SK-N-SH (cell line): Measurements from ENCODE around the gene ACADS. TPM values are rescaled to one million over a fixed set of nuclear protein-coding genes. Genes with fewer than 3 reads are reported as not detected.

Source experiments
- CTCF ChIA-PET: fragments of 300-600, 350-600 bp; formaldehyde crosslinking; extraction: SDS; loops from one replicate; lab custom pipeline; 2021; lab: Yijun Ruan, JAX
- POLR2A ChIA-PET: fragments of 350-600 bp; sonication (Branson Sonifier 250); formaldehyde crosslinking; extraction: SDS; loops from one replicate; lab custom pipeline; 2020; ENCODE audit warnings: antibody characterized with exemption, inconsistent platforms; lab: Yijun Ruan, JAX
- DNase-seq: peaks from one replicate; pipeline ENCODE4 v3.0.0; 2012
- H2AFZ ChIP-seq: fragments of 200-600 bp; sonication (generic); 2 replicates; pipeline ENCODE4 v1.8.1; 2016; ENCODE audit warnings: antibody characterized with exemption, mild to moderate bottlenecking, low read depth
- H3F3A ChIP-seq: fragments of 200-600 bp; sonication (generic); replicated peaks from 2 replicates; pipeline ENCODE3; 2016; ENCODE audit warnings: antibody characterized with exemption, mild to moderate bottlenecking; ENCODE audit not compliant: insufficient read depth
- H3K27ac ChIP-seq, 2 experiments: fragments of 200-500 bp in 1 of 2; fragments of 200-600 bp in 1 of 2; sonication (Bioruptor generic) in 1 of 2; sonication (generic), shearing (Covaris generic) in 1 of 2; 2 replicates each; pipeline versions ENCODE4 v1.5.1 to v1.6.1; 2014 to 2016; ENCODE audit warnings: low read depth in 2 of 2, inconsistent platforms in 1 of 2, low read length in 1 of 2, mild to moderate bottlenecking in 1 of 2, mixed read lengths in 1 of 2
- H3K27me3 ChIP-seq: fragments of 200-600 bp; sonication (generic), shearing (Covaris generic); 2 replicates; pipeline ENCODE4 v1.6.1; 2016; ENCODE audit warnings: mixed run types; ENCODE audit not compliant: insufficient read depth
- H3K36me3 ChIP-seq, 2 experiments: fragments of 200-500 bp in 1 of 2; fragments of 200-600 bp in 1 of 2; sonication (Bioruptor generic) in 1 of 2; sonication (generic) in 1 of 2; replicated peaks in 1 of 2; 2 replicates each; pipeline versions ENCODE3 to v1.5.1; 2014 to 2016; ENCODE audit warnings: low read length in 1 of 2, mild to moderate bottlenecking in 1 of 2; ENCODE audit not compliant: insufficient read depth in 2 of 2, control insufficient read depth in 1 of 2
- H3K4me1 ChIP-seq, 2 experiments: fragments of 200-500 bp in 1 of 2; fragments of 200-600 bp in 1 of 2; sonication (Bioruptor generic) in 1 of 2; sonication (generic), shearing (Covaris generic) in 1 of 2; 2 replicates each; pipeline versions ENCODE4 v1.5.1 to v1.6.1; 2014 to 2016; ENCODE audit warnings: low read depth in 1 of 2, low read length in 1 of 2, mixed run types in 1 of 2; ENCODE audit not compliant: insufficient read depth in 2 of 2, control insufficient read depth in 1 of 2
- H3K4me2 ChIP-seq: fragments of 200-600 bp; sonication (generic), shearing (Covaris generic); 2 replicates; pipeline ENCODE4 v1.6.1; 2017; ENCODE audit warnings: mixed run types
- H3K4me3 ChIP-seq, 2 experiments: fragments of 200-500 bp in 1 of 2; fragments of 200-600 bp in 1 of 2; sonication (Bioruptor generic) in 1 of 2; sonication (generic), shearing (Covaris generic) in 1 of 2; 2 replicates each; pipeline versions ENCODE4 v1.5.1 to v1.8.1; 2014 to 2016; ENCODE audit warnings: low read depth in 2 of 2, inconsistent platforms in 1 of 2, low read length in 1 of 2, mild to moderate bottlenecking in 1 of 2, mixed read lengths in 1 of 2, moderate library complexity in 1 of 2
- H3K79me2 ChIP-seq: fragments of 200-600 bp; sonication (generic); 2 replicates; pipeline ENCODE4 v1.8.1; 2017; ENCODE audit warnings: mild to moderate bottlenecking; ENCODE audit not compliant: insufficient read depth
- H3K9ac ChIP-seq: fragments of 200-600 bp; sonication (generic); 2 replicates; pipeline ENCODE4 v1.6.1; 2017; ENCODE audit warnings: mixed run types
- H3K9me2 ChIP-seq: fragments of 200-600 bp; sonication (generic); 2 replicates; pipeline ENCODE4 v1.6.1; 2017; ENCODE audit warnings: mixed run types
- H3K9me3 ChIP-seq: fragments of 200-600 bp; sonication (generic); 2 replicates; pipeline ENCODE4 v1.6.1; 2017; ENCODE audit warnings: mixed run types, mild to moderate bottlenecking, moderate library complexity
- H4K20me1 ChIP-seq: fragments of 200-600 bp; sonication (generic); 2 replicates; pipeline ENCODE4 v1.6.1; 2017; ENCODE audit warnings: mild to moderate bottlenecking, mixed run types; ENCODE audit not compliant: insufficient read depth
- ELF1 ChIP-seq: IDR thresholded peaks from 2 replicates; pipeline ENCODE4 v1.4.0; 2012
- EZH2phosphoT487 ChIP-seq: fragments of 200-600 bp; sonication (generic); IDR thresholded peaks from 2 replicates; pipeline ENCODE4 v1.6.1; 2017; ENCODE audit warnings: low read depth, mixed run types, mild to moderate bottlenecking, antibody characterized with exemption, moderate library complexity, borderline replicate concordance
- FOSL2 ChIP-seq: IDR thresholded peaks from 2 replicates; pipeline ENCODE4 v1.4.0; 2012; ENCODE audit warnings: low read depth, mild to moderate bottlenecking, moderate library complexity, borderline replicate concordance
- FOXJ3 ChIP-seq: sonication (generic); formaldehyde crosslinking; IDR thresholded peaks from 2 replicates; pipeline ENCODE4 v1.5.1; 2020; ENCODE audit warnings: mild to moderate bottlenecking, missing genetic modification reagents
- GABPA ChIP-seq: IDR thresholded peaks from 2 replicates; pipeline ENCODE4 v1.4.0; 2012; ENCODE audit warnings: low read depth, mild to moderate bottlenecking
- GATA2 ChIP-seq: sonication (generic); formaldehyde crosslinking; IDR thresholded peaks from 2 replicates; pipeline ENCODE4 v1.5.0; 2020; ENCODE audit warnings: mild to moderate bottlenecking, missing genetic modification reagents
- MEF2A ChIP-seq: IDR thresholded peaks from 2 replicates; pipeline ENCODE4 v1.4.0; 2012; ENCODE audit warnings: low read depth, borderline replicate concordance
- NRF1 ChIP-seq: IDR thresholded peaks from 2 replicates; pipeline ENCODE4 v1.6.1; 2012; ENCODE audit warnings: low read depth, mild to moderate bottlenecking, low read length
- POLR2AphosphoS5 ChIP-seq: IDR thresholded peaks from 2 replicates; pipeline ENCODE4 v1.6.1; 2012; ENCODE audit warnings: low read depth, low read length
- TCF12 ChIP-seq: IDR thresholded peaks from 2 replicates; pipeline ENCODE4 v1.4.0; 2012
- WGBS: methylation state at CpG from one replicate; pipeline ENCODE4 v1.1.6; 2017; ENCODE audit warnings: low lambda C conversion rate; 5-methylcytosine and 5-hydroxymethylcytosine counted together
- polyA plus RNA-seq, 3 experiments: library from polyadenylated mRNA; depleted of rRNA; stranded (reverse); fragments of >200 nt; gene quantifications; 2 replicates each; pipeline ENCODE4 v1.2.3, GENCODE V29; 2012
- TF ChIP-seq, protein P1 (sequence below): IDR thresholded peaks from 2 replicates; pipeline ENCODE4; 2012
- TF ChIP-seq, protein P2 (sequence below): IDR thresholded peaks from 2 replicates; pipeline ENCODE4 v1.6.1; 2012; ENCODE audit warnings: mild to moderate bottlenecking, low read depth, low read length, moderate library complexity

Gene ACADS
- polyA plus RNA-seq, 1 of the 3 experiments (the other 2 are of a cell fraction): 4.9 TPM

DNA sequence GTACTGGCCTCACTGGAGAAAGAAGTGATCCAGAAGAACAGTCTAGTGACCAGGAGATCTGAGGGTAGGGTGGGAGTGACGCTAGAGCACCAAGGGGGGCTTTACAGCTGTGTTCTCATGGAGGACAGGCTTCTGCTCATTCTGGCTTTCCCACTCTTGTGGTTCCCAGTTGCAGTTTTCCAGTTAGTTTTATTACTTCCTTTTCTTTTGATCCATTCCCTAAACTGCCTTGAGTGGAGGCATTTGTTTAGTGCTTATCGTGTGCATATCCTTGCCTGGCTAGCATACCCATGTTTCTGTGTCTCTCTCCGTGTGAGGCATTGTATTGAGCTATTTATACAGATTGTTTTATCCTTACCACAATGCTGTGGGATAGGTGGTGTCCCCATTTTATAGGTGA lies 34.6 kb upstream of the ACADS start:
- Histone ChIP-seq H3K4me3 (no peak overlapping the region), H3K9ac (no peak overlapping the region), H3K9me2 (no peaks in the 10 kb centered on the region), H3K36me3 (peaks cover 17 to 23% of the 10 kb centered on the region in 2 experiments), H3K4me1 (peaks cover 4 to 21% of the 10 kb centered on the region in 2 experiments; a peak in 3 of 4 replicates), H2AFZ (no peak overlapping the region), H3K27ac (no peak overlapping the region), H3K9me3 (no peaks in the 10 kb centered on the region), H3K27me3 (no peaks in the 10 kb centered on the region), H3K4me2 (no peak overlapping the region), H4K20me1 (peaks cover 58% of the 10 kb centered on the region), H3K79me2 (peaks cover 70% of the 10 kb centered on the region), H3F3A (peaks cover 4% of the 10 kb centered on the region)
- WGBS: 94% methylated on average over 3 of the region's 3 CpGs
- POLR2A ChIA-PET: interaction anchor here (1.0 kb wide), 1 partner anchor 11 kb away, joined by 3 read pairs; no protein-coding TSS in a partner anchor
- no peak for TF ChIP-seq GATA2 (CRISPR knock-in tag)
- TF ChIP-seq FOSL2: no peak
- TF ChIP-seq POLR2AphosphoS5: no peak
- TF ChIP-seq GABPA: no peak
- TF ChIP-seq, protein P1, sequence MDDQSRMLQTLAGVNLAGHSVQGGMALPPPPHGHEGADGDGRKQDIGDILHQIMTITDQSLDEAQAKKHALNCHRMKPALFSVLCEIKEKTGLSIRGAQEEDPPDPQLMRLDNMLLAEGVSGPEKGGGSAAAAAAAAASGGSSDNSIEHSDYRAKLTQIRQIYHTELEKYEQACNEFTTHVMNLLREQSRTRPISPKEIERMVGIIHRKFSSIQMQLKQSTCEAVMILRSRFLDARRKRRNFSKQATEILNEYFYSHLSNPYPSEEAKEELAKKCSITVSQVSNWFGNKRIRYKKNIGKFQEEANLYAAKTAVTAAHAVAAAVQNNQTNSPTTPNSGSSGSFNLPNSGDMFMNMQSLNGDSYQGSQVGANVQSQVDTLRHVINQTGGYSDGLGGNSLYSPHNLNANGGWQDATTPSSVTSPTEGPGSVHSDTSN: no peak
- TF ChIP-seq ELF1: no peak
- TF ChIP-seq, protein P2, sequence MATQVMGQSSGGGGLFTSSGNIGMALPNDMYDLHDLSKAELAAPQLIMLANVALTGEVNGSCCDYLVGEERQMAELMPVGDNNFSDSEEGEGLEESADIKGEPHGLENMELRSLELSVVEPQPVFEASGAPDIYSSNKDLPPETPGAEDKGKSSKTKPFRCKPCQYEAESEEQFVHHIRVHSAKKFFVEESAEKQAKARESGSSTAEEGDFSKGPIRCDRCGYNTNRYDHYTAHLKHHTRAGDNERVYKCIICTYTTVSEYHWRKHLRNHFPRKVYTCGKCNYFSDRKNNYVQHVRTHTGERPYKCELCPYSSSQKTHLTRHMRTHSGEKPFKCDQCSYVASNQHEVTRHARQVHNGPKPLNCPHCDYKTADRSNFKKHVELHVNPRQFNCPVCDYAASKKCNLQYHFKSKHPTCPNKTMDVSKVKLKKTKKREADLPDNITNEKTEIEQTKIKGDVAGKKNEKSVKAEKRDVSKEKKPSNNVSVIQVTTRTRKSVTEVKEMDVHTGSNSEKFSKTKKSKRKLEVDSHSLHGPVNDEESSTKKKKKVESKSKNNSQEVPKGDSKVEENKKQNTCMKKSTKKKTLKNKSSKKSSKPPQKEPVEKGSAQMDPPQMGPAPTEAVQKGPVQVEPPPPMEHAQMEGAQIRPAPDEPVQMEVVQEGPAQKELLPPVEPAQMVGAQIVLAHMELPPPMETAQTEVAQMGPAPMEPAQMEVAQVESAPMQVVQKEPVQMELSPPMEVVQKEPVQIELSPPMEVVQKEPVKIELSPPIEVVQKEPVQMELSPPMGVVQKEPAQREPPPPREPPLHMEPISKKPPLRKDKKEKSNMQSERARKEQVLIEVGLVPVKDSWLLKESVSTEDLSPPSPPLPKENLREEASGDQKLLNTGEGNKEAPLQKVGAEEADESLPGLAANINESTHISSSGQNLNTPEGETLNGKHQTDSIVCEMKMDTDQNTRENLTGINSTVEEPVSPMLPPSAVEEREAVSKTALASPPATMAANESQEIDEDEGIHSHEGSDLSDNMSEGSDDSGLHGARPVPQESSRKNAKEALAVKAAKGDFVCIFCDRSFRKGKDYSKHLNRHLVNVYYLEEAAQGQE: no peak
- TF ChIP-seq TCF12: no peak
- TF ChIP-seq MEF2A: no peak
- no peak for TF ChIP-seq EZH2phosphoT487
- TF ChIP-seq FOXJ3 (CRISPR knock-in tag): no peak
- no peak for TF ChIP-seq NRF1
- no peak for DNase-seq
- CTCF ChIA-PET: interaction anchor here (1.0 to 5.6 kb wide), 3 partner anchors 42 to 108 kb away, joined by 4 to 34 read pairs (median 8); no protein-coding TSS in a partner anchor

- Histone ChIP-seq H3K27ac (no peak overlapping the region), H3K9me2 (no peaks in the 10 kb centered on the region), H3K4me1 (peaks cover 4 to 21% of the 10 kb centered on the region in 2 experiments; a peak in 3 of 4 replicates), H3K9ac (no peak overlapping the region), H3K27me3 (no peaks in the 10 kb centered on the region), H3K79me2 (peaks cover 65% of the 10 kb centered on the region), H2AFZ (no peak overlapping the region), H3K36me3 (peaks cover 17 to 39% of the 10 kb centered on the region in 2 experiments), H3F3A (peaks cover 4% of the 10 kb centered on the region), H3K9me3 (no peaks in the 10 kb centered on the region), H3K4me2 (no peak overlapping the region), H4K20me1 (peaks cover 58% of the 10 kb centered on the region), H3K4me3 (no peak overlapping the region)
- POLR2A ChIA-PET: no interaction called here
- no peak for TF ChIP-seq MEF2A
- peak; percentile 27; the same call in 1 of the 2 replicates for TF ChIP-seq TCF12
- no peak for DNase-seq
- CTCF ChIA-PET: interaction anchor here (2.2 kb wide), 1 partner anchor 43 kb away, joined by 8 read pairs; no protein-coding TSS in a partner anchor
- WGBS: 76% methylated on average over 11 of the region's 11 CpGs
Observed at GRCh38 chr12:120692524-120693033, 33.0 kb upstream of the ACADS start.
